ENCODE measurements around the gene NLRP9. TPM values are rescaled to one million over a fixed set of nuclear protein-coding genes. Genes with fewer than 3 reads are reported as not detected.

The NLRP9 gene
- total RNA-seq, 1 donor from 2014 or later = not detected

- DNase-seq (ENCODE audit: low read depth) = no peak
Observed at GRCh38 chr19:55674459-55674840, 63.8 kb downstream of the NLRP9 start.

- no peak for DNase-seq (ENCODE audit: low read depth)
Observed at GRCh38 chr19:55673889-55674288, 64.3 kb downstream of the NLRP9 start.

- DNase-seq (ENCODE audit: low read depth) = no peak
Observed at GRCh38 chr19:55673465-55673864, 64.7 kb downstream of the NLRP9 start.

DNA sequence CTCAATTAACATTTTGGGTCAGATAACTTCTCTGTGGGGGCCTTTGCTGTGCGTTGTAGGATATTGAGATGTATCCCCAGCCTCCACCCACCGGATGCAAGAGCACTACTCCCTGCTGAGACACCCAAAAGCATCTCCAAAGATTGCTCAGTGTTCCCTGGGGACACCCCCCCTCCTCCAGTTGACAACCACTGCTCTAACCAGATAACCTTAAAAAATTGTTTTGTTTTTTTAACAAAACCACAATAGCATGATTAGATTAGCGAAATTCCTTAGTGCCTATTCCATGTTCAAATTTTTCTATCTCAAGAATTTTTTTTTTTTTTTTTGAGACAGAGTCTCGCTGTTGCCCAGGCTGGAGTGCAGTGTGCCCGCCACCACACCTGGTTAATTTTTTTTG lies 65.8 kb downstream of the NLRP9 start:
- no peak for DNase-seq (ENCODE audit: low read depth)

GRCh38 chr19:55671054-55671378 lies 67.2 kb downstream of the NLRP9 start:
- no peak for DNase-seq (ENCODE audit: low read depth)

DNA sequence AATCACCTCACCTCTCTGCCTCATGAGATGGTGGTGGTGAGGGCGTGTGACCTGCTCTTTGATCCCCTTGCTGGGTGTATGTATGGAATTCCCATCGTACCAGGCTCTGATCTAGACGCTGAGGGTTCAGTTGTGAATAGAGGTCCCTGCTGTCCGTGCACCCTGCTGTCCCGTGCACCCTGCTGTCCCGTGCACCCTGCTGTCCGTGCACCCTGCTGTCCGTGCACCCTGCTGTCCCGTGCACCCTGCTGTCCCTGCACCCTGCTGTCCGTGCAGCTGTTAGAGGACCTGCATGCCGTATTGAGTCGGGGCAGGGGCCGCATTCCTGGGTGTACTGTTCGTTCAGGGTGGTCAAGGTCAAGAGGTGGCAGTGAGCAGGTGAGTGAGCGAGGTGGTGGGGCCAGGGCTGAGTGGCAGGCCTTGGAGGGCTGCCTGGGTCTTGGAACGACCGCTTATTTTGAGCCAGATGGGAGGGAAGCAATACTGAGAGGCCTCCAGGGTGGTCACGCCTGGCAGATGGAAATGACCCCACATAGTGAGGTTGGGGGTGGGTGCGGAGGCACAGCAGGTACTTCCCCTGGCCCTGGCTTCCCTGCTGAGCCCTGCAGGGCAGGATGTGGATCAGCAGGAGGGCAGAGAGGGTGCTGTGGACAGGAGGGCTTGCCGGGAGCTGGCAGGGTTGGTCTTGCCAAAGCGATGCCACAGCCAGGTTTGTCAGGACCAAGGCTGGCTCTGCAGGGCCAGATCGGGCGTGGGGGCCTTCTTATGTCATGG lies 67.7 kb downstream of the NLRP9 start:
- no peak for DNase-seq (ENCODE audit: low read depth)

DNA sequence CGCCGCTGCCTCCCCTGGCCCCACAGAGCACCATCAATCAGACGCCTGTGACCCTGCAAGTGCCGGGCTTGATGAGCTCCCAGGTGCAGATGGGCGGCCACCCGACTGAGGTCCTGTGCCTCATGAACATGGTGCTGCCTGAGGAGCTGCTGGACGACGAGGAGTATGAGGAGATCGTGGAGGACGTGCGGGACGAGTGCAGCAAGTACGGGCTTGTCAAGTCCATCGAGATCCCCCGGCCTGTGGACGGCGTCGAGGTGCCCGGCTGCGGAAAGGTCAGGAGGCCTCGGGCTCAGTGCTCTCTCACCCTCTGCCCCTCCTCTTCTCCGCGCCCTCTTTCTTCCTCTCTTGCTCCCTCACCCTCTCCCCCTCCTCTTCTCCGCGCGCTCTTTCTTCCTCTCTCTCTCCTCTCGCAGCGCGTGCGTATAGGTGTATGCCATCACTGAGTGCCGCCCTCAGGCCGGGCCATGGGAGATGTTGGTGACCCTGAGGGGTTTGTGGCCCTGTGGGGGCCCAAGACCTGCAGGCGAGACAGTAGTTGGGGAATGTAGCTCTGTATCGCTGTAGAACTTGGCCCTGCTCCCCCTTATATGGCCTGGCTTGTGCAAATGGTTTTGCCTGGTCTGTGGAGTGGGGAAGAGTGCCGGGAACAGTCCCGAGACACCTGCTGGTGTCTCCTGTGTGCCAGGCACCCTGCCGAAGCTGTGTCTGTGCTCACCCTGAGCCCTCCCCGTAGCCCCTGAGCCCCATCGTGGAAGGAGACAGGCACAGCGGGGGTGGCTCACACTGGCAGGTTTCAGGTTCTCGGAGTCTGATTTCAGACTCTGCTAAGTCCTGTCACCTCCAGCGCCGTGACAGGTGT lies 68.6 kb downstream of the NLRP9 start:
- no peak for DNase-seq (ENCODE audit: low read depth)

GRCh38 chr19:55668603-55669348 lies 69.4 kb downstream of the NLRP9 start:
- no peak for DNase-seq (ENCODE audit: low read depth)

- no peak for DNase-seq (ENCODE audit: low read depth)
Observed at GRCh38 chr19:55667958-55668357, 70.2 kb downstream of the NLRP9 start.

GRCh38 chr19:55667511-55667910 lies 70.7 kb downstream of the NLRP9 start:
- DNase-seq (ENCODE audit: low read depth) = no peak

DNA sequence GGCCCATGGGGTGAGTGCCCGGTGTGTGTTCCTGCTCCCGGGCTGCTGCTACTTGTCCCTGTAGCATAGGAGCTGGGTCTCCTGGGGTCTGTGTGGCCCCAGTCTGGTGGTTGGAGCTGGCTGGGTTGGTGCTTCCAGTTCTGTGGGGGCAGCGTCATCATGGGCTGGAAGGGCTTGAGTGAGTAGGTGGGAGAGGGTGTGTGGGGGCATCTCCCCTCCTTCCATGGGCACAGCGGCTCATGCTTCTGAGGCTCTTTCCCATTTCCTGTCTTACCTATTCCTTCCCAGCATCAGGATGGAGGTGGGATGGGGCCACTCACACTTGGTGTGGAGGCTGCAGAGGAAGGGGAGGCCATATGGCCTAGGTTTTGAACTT lies 71.2 kb downstream of the NLRP9 start:
- no peak for DNase-seq (ENCODE audit: low read depth)

- DNase-seq (ENCODE audit: low read depth) = no peak
Observed at GRCh38 chr19:55666343-55667005, 71.7 kb downstream of the NLRP9 start.

DNA sequence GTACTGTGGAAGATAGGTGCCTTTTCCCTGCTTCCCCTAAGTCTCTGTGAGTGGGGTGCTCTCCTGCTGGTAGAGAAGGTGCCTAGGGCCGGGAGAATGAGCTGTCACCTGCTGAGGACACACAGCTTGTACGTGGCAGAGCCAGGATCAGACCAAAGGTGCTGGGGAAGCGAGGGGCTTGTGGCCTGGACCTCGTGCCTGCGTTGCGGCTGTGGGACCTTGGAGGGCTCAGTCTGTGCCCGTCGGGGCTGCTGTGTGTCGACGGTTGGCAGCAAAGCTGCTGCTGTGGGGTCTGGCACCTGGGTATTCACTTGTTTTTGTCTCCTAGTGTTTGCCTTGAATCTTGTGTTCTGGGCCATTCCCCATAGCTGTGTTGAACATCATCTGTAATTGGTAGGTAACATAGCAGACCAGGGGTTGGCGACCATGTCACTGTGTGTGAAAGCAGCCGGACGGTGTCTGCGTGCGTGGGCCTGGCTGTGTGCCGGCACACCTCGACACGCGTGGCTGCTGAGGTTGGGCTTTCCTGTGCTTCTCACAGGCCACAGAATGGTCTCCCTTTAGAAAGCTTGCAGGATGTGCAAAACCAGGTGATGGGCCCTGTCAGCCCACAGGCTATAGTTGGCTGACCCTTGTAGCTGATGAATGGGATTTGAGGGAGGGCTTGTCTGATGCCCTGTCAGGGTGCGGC lies 74.2 kb downstream of the NLRP9 start:
- DNase-seq (ENCODE audit: low read depth) = no peak

- no peak for DNase-seq (ENCODE audit: low read depth)
Observed at GRCh38 chr19:55661826-55662225, 76.4 kb downstream of the NLRP9 start.

- no peak for DNase-seq (ENCODE audit: low read depth)
Observed at GRCh38 chr19:55660991-55661390, 77.2 kb downstream of the NLRP9 start.

DNA sequence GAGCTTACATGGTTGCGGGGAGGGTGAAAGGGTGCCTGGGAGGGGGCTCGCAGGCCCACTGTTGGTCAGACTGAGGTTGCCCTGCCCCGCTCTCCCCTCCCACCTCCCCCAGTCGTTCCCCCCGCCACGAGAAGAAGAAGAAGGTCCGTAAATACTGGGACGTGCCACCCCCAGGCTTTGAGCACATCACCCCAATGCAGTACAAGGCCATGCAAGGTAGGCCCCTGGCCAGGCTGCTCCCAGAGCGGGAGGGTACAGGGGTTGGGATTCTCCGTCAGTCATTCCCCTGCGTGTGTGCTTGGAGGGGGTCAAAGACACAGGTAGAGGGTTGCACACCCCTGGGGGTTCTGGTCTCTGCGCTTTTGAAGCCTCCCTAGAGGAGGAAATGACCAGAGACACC lies 77.8 kb downstream of the NLRP9 start:
- DNase-seq (ENCODE audit: low read depth) = no peak

GRCh38 chr19:55659822-55660221 lies 78.4 kb downstream of the NLRP9 start:
- no peak for DNase-seq (ENCODE audit: low read depth)

- no peak for DNase-seq (ENCODE audit: low read depth)
Observed at GRCh38 chr19:55658846-55659459, 79.2 kb downstream of the NLRP9 start.

Measured in renal cortical epithelial cell (primary cell).